Gastroesophageal sphincter (tissue), 4 donors: ENCODE results near the gene CHRNA4. TPM values are rescaled to one million over a fixed set of nuclear protein-coding genes. Genes with fewer than 3 reads are reported as not detected.

Experiments used
- ATAC-seq: fragments of 150-250 bp; one replicate; pipeline ENCODE4 v1.9.1; 2016; ENCODE audit warnings: mild to moderate bottlenecking, moderate library complexity
- H3K27ac ChIP-seq, 4 donors: fragments of 200-600 bp; sonication (generic) in 3 of 4; 1 replicate in 3 of 4; 2 replicates in 1 of 4; pipeline ENCODE4 v1.5.1; 2016 to 2019
- H3K27me3 ChIP-seq: fragments of 200-600 bp; sonication (generic); one replicate; pipeline ENCODE4 v1.5.1; 2019
- H3K36me3 ChIP-seq, 2 donors: fragments of 200-600 bp; sonication (generic); one replicate each; pipeline ENCODE4 v1.5.1; 2019; ENCODE audit warnings: control low read depth in 1 of 2
- H3K4me1 ChIP-seq, 3 donors: fragments of 200-600 bp; sonication (generic); 1 replicate in 2 of 3; 2 replicates in 1 of 3; pipeline ENCODE4 v1.5.1; 2016 to 2019; ENCODE audit warnings: control low read depth in 2 of 3
- H3K4me3 ChIP-seq, 2 donors: fragments of 200-600 bp; sonication (generic); one replicate each; pipeline ENCODE4 v1.5.1; 2019; ENCODE audit warnings: mild to moderate bottlenecking in 1 of 2, moderate library complexity in 1 of 2
- H3K9me3 ChIP-seq, 3 donors: fragments of 200-600 bp; sonication (generic); one replicate each; pipeline ENCODE4 v1.5.1; 2017 to 2019; ENCODE audit warnings: control low read depth in 2 of 3
- EP300 ChIP-seq: sonication (generic); formaldehyde crosslinking; IDR thresholded peaks from one replicate; pipeline ENCODE4 v1.6.1; 2017; ENCODE audit warnings: antibody characterized with exemption, mild to moderate bottlenecking
- POLR2A ChIP-seq, 2 donors: fragments of 450-650 bp; IDR thresholded peaks; one replicate each; pipeline ENCODE4 v1.6.1; 2017; ENCODE audit warnings: antibody characterized with exemption in 2 of 2, mild to moderate bottlenecking in 2 of 2, moderate library complexity in 1 of 2
- POLR2AphosphoS5 ChIP-seq: sonication (generic); formaldehyde crosslinking; IDR thresholded peaks from one replicate; pipeline ENCODE4 v1.6.1; 2017; ENCODE audit warnings: antibody characterized with exemption
- WGBS, 2 donors: methylation state at CpG; one replicate each; pipeline ENCODE4 v1.1.5; 2018; ENCODE audit warnings: low coverage in 1 of 2; 5-methylcytosine and 5-hydroxymethylcytosine counted together
- total RNA-seq, 4 donors: library from RNA; depleted of rRNA; stranded (reverse); fragments of >200 nt; gene quantifications; one replicate each; pipeline ENCODE4 v1.1.0, GENCODE V29; 2016
- TF ChIP-seq, protein P1 (sequence below), 4 experiments: fragments of 200-600 bp in 2 of 4; fragments of 450-650 bp in 2 of 4; sonication (generic) in 1 of 4; IDR thresholded peaks; one replicate each; pipeline ENCODE4 v1.5.1; 2017 to 2019; ENCODE audit warnings: antibody characterized with exemption in 4 of 4, mild to moderate bottlenecking in 2 of 4, moderate library complexity in 2 of 4

Gene CHRNA4
- total RNA-seq, 4 donors from 2014 or later: not detected

DNA sequence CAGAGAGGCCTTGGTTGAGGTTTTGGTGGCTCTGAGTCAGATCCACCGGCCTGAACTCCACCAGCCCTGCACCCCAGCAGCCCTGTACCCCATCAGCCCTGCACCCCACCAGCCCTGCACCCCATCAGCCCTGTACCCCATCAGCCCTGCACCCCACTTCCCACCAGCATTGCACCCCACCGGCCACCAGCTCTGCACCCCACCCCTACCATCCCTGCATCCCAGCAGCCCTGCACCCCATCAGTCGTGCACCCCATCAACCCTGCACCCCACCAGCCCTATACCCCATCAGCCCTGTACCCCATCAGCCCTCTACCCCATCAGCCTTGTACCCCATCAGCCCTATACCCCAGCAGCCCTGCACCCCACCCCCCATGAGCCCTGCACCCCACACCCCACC, 14.3 kb upstream of the CHRNA4 start:
- H3K4me1 ChIP-seq: no peaks in the 10 kb centered on the region
- H3K27me3 ChIP-seq: peaks cover 97% of the 10 kb centered on the region
- H3K27ac ChIP-seq: no peak overlapping the region
- ATAC-seq: no peak
- no peaks in the 10 kb centered on the region for H3K36me3 ChIP-seq
- WGBS, 2 donors: 83 to 85% methylated on average over 3 of the region's 3 CpGs
- no peak for TF ChIP-seq POLR2A (IDR thresholded peaks at IDR 0.05)
- no peak for TF ChIP-seq POLR2AphosphoS5
- no peak for TF ChIP-seq EP300
- TF ChIP-seq, protein P1, sequence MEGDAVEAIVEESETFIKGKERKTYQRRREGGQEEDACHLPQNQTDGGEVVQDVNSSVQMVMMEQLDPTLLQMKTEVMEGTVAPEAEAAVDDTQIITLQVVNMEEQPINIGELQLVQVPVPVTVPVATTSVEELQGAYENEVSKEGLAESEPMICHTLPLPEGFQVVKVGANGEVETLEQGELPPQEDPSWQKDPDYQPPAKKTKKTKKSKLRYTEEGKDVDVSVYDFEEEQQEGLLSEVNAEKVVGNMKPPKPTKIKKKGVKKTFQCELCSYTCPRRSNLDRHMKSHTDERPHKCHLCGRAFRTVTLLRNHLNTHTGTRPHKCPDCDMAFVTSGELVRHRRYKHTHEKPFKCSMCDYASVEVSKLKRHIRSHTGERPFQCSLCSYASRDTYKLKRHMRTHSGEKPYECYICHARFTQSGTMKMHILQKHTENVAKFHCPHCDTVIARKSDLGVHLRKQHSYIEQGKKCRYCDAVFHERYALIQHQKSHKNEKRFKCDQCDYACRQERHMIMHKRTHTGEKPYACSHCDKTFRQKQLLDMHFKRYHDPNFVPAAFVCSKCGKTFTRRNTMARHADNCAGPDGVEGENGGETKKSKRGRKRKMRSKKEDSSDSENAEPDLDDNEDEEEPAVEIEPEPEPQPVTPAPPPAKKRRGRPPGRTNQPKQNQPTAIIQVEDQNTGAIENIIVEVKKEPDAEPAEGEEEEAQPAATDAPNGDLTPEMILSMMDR (IDR thresholded peaks at IDR 0.05): no peak
- H3K4me3 ChIP-seq: no peak overlapping the region
- H3K9me3 ChIP-seq: no peaks in the 10 kb centered on the region

DNA sequence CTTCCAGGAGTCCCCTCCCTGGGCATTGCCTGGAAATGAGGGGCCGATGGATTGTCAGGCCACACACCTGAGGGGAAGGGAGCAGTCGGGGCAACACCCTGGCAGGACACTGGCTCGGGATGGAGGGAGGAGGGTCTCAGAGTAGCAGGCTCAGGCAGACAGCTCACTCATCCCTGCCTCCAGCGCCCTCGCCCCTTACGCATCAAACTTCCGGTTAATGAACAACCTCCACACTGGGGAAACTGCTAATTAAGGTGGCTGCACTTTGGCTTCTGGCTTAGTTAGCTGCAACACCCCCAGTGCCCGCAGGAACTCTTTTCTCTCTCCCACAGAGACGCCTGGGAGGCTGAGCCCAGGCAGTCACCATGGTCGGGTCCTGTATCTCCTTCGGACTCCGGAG, 13.4 kb upstream of the CHRNA4 start:
- TF ChIP-seq, protein P1 (IDR thresholded peaks at IDR 0.05): no peak
- TF ChIP-seq POLR2AphosphoS5: no peak
- no peak for TF ChIP-seq EP300
- no peak for TF ChIP-seq POLR2A (IDR thresholded peaks at IDR 0.05)
- H3K9me3 ChIP-seq: no peaks in the 10 kb centered on the region
- no peak overlapping the region for H3K27ac ChIP-seq
- no peak overlapping the region for H3K4me3 ChIP-seq
- no peaks in the 10 kb centered on the region for H3K36me3 ChIP-seq
- H3K27me3 ChIP-seq: peaks cover 97% of the 10 kb centered on the region
- no peaks in the 10 kb centered on the region for H3K4me1 ChIP-seq
- ATAC-seq: no peak
- WGBS, 2 donors: 40 to 60% methylated on average over 1 of the region's 12 CpGs

DNA sequence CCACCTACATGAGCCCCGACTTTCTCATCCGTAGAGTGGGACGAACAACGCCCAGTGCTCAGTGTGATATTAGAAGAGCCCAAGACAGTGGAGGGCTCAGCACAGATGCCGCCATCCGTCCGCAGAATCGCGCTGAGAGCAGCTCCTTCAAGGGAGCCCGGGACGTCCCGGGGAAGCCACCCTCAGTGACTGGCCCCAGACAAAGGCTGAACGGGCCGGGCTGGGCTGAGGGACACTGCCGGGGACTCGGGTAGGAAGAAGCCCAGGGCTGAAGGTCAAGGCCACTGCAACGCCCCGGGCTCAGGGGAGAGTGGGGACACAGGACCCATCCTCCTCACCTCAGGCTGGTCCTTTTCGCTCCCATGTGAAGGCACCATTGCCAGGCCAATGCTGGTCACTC, 12.8 kb upstream of the CHRNA4 start:
- no peak overlapping the region for H3K27ac ChIP-seq
- H3K9me3 ChIP-seq: no peaks in the 10 kb centered on the region
- no peaks in the 10 kb centered on the region for H3K4me1 ChIP-seq
- peaks cover 94% of the 10 kb centered on the region for H3K27me3 ChIP-seq
- no CpG with 5 or more reads among the region's 19 CpGs for WGBS, 2 donors
- no peak for ATAC-seq
- no peak overlapping the region for H3K4me3 ChIP-seq
- TF ChIP-seq POLR2A (IDR thresholded peaks at IDR 0.05) (no peak), POLR2AphosphoS5 (no peak), EP300 (no peak)
- TF ChIP-seq, protein P1 (IDR thresholded peaks at IDR 0.05): no peak
- no peaks in the 10 kb centered on the region for H3K36me3 ChIP-seq

DNA sequence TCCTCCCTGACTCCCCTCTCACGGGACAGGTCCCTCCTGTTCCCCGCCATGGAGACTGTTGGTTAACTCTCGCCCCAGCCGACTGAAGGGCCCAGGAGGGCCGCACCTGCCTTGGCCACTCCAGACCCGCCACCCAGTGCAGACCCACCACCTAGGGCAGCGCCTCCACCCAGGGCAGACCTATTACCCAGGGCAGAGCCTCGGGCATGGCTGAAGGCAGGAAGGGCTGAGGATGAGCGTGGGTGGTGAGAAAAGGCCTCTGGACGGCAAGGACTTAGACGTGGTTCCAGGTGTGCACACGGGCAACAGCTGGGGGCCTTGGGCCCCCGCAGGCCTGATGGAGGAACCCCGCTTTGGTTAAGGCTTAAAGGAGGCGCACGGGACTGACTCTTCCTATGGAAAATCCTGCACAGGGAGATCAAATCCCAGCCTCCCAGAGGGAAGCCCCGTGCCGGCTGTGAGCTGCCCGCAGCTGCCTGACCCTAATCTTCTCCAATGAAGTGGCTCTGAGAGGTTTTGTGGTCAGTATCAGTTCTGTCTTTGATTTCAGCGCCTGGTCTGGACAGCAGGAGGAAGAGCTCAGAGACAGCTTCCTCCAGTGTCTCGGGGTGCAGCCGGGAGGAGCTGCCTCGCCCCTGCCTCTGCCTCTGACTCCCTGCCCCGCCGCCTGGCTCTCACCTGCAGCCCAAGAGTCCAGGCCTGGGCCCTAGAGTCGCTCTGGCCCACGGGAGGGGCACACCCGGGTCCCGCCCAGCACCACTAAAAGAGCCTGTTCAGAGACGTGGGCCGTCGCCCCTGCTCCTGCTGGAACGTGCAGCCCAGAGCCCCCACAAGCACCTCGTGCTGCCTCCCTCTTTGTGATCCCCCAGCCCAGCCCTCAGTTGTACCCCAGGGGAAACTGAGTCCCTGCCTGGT, 12.1 kb upstream of the CHRNA4 start:
- WGBS, 2 donors: 56 to 60% methylated on average over 4 to 11 of the region's 34 CpGs
- Histone ChIP-seq H3K9me3 (no peaks in the 10 kb centered on the region), H3K4me1 (no peaks in the 10 kb centered on the region), H3K27ac (no peak overlapping the region), H3K36me3 (no peaks in the 10 kb centered on the region), H3K4me3 (no peak overlapping the region), H3K27me3 (peaks cover 90% of the 10 kb centered on the region)
- no peak for TF ChIP-seq POLR2AphosphoS5
- TF ChIP-seq, protein P1 (IDR thresholded peaks at IDR 0.05): no peak
- no peak for TF ChIP-seq POLR2A (IDR thresholded peaks at IDR 0.05)
- TF ChIP-seq EP300: no peak
- no peak for ATAC-seq

DNA sequence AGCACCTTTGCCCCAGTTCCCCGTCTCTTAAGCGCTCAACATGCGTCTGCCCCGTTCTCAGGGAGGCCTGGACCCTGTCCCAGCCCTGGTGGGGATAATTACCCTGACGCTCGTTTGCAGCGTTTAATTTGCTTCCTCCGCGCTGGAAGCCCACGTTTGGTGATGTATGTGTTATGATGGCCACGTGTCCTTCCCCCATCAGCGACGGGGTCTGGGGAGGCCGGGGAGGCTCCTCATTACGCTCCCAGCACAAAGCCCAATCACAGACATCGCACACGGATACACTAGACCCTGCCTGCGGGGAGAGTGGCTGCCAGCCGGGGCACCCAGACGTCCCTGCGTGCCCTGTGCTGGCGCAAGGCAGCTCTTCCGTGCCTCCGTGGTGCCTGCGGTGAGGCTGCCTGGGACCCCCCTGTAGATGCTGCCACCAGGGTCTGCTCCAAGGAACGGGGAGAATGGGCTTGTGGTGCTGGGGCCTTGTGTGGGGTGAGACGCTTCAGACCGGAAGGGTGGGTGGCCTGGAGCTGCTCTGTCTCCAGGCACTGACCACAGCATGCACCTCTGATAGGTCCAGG, 10.2 kb upstream of the CHRNA4 start:
- no peak for ATAC-seq
- TF ChIP-seq EP300: no peak
- no peak for TF ChIP-seq POLR2AphosphoS5
- TF ChIP-seq, protein P1 (IDR thresholded peaks at IDR 0.05): no peak
- no peak for TF ChIP-seq POLR2A (IDR thresholded peaks at IDR 0.05)
- 37 to 83% methylated on average over 3 to 5 of the region's 28 CpGs for WGBS, 2 donors
- H3K9me3 ChIP-seq: no peaks in the 10 kb centered on the region
- peaks cover 90% of the 10 kb centered on the region for H3K27me3 ChIP-seq
- H3K36me3 ChIP-seq: no peaks in the 10 kb centered on the region
- no peaks in the 10 kb centered on the region for H3K4me1 ChIP-seq
- no peak overlapping the region for H3K4me3 ChIP-seq
- no peak overlapping the region for H3K27ac ChIP-seq
